C4-2B (cell line): ENCODE results near the gene COL9A3.

Source experiments
- ZFX ChIP-seq: fragments of 450-650 bp; IDR thresholded peaks from 2 replicates; pipeline ENCODE4 v1.6.1; 2017
- TF ChIP-seq, protein P1 (sequence below): fragments of 450-650 bp; conservative IDR thresholded peaks from 2 replicates; pipeline ENCODE4 v1.5.1; 2017; ENCODE audit warnings: mild to moderate bottlenecking

DNA sequence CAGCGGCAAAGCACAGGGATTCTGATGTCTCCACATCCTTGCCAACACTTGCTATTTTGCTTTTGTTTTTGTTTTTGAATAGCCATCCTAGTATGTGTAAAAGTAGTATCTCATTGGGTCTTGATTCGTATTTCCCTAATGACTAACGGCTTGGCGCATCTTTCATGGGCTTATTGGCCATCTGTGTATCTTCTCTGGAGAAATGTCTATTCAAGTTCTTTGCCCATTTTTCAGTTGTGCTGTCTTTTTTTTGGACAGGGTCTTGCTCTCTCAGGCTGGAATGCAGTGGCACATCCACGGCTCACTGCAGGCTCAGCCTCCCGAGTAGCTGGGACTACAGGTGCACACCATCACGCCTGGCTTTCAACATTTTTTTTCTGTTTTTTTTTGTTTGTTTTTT is 27.3 kb downstream of the COL9A3 start:
- TF ChIP-seq, protein P1, sequence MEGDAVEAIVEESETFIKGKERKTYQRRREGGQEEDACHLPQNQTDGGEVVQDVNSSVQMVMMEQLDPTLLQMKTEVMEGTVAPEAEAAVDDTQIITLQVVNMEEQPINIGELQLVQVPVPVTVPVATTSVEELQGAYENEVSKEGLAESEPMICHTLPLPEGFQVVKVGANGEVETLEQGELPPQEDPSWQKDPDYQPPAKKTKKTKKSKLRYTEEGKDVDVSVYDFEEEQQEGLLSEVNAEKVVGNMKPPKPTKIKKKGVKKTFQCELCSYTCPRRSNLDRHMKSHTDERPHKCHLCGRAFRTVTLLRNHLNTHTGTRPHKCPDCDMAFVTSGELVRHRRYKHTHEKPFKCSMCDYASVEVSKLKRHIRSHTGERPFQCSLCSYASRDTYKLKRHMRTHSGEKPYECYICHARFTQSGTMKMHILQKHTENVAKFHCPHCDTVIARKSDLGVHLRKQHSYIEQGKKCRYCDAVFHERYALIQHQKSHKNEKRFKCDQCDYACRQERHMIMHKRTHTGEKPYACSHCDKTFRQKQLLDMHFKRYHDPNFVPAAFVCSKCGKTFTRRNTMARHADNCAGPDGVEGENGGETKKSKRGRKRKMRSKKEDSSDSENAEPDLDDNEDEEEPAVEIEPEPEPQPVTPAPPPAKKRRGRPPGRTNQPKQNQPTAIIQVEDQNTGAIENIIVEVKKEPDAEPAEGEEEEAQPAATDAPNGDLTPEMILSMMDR = no peak
- TF ChIP-seq ZFX = no peak
